Activated gamma-delta T cell treated with Interleukin-2 at 50 U/mL for 16 hours (primary cell): Measurements from ENCODE around the gene KCNG1.

ENCODE experiments used
- DNase-seq: peaks from one replicate; pipeline ENCODE4 v3.0.0-alpha.2; 2020

KCNG1 gene

GRCh38 chr20:51011479-51011878 lies 11.4 kb downstream of the KCNG1 start:
- no peak for DNase-seq

- no peak for DNase-seq
Measured at GRCh38 chr20:51010932-51011331, 12.0 kb downstream of the KCNG1 start.

- no peak for DNase-seq
Measured at GRCh38 chr20:51010043-51010365, 12.9 kb downstream of the KCNG1 start.

GRCh38 chr20:51009303-51010042 lies 13.4 kb downstream of the KCNG1 start:
- DNase-seq: no peak

- no peak for DNase-seq
Measured at GRCh38 chr20:51008718-51009117, 14.2 kb downstream of the KCNG1 start.

GRCh38 chr20:51005214-51005613 lies 17.7 kb downstream of the KCNG1 start:
- DNase-seq: no peak

GRCh38 chr20:51004781-51005180 lies 18.1 kb downstream of the KCNG1 start:
- DNase-seq: no peak

GRCh38 chr20:51004305-51004727 lies 18.6 kb downstream of the KCNG1 start:
- no peak for DNase-seq

- no peak for DNase-seq
Measured at GRCh38 chr20:51003753-51004152, 19.2 kb downstream of the KCNG1 start.

GRCh38 chr20:51002633-51003032 lies 20.3 kb downstream of the KCNG1 start:
- DNase-seq: no peak

GRCh38 chr20:51001430-51002265 lies 21.3 kb downstream of the KCNG1 start:
- DNase-seq: no peak

- no peak for DNase-seq
Measured at GRCh38 chr20:50999355-50999754, 23.6 kb downstream of the KCNG1 start.

- no peak for DNase-seq
Measured at GRCh38 chr20:50996901-50997865, 25.7 kb downstream of the KCNG1 start.

GRCh38 chr20:50995506-50995905 lies 27.4 kb downstream of the KCNG1 start:
- no peak for DNase-seq

- no peak for DNase-seq
Measured at GRCh38 chr20:50993876-50994275, 29.0 kb downstream of the KCNG1 start.

GRCh38 chr20:50992733-50993457 lies 30.0 kb downstream of the KCNG1 start:
- DNase-seq: no peak

GRCh38 chr20:50992336-50992732 lies 30.6 kb downstream of the KCNG1 start:
- no peak for DNase-seq

GRCh38 chr20:50991076-50991475 lies 31.8 kb downstream of the KCNG1 start:
- DNase-seq: no peak

GRCh38 chr20:50987493-50988210 lies 35.3 kb downstream of the KCNG1 start:
- DNase-seq: peak; percentile 62

- DNase-seq: no peak
Measured at GRCh38 chr20:50983321-50983720, 39.6 kb downstream of the KCNG1 start.

GRCh38 chr20:50982363-50982762 lies 40.5 kb downstream of the KCNG1 start:
- no peak for DNase-seq

GRCh38 chr20:50981714-50982048 lies 41.2 kb downstream of the KCNG1 start:
- DNase-seq: no peak
